IMR-90 (cell line): ENCODE results near the gene FBXW4. TPM values are rescaled to one million over a fixed set of nuclear protein-coding genes. Genes with fewer than 3 reads are reported as not detected.
A peak's percentile ranks its signal among the peaks of the same experiment; 100 is the strongest.

ENCODE experiments used
- ATAC-seq: fragments of 200-7000 bp; cut with Tn5 transposase; 2 replicates; pipeline ENCODE4 v1.9.1; 2020; ENCODE audit warnings: low read depth, mild to moderate bottlenecking, moderate library complexity
- BruUV-seq: library from RNA; stranded (reverse); fragments of 400-500 nt; replicated peaks from 2 replicates; lab custom pipeline; 2021; lab: Mats Ljungman, UMichigan
- CTCF ChIA-PET: fragments of 300-600 bp; formaldehyde crosslinking; extraction: SDS; loops from one replicate; lab custom pipeline; 2021; ENCODE audit warnings: antibody characterized with exemption; lab: Yijun Ruan, JAX
- POLR2A ChIA-PET: fragments of 300-600 bp; sonication (Branson Sonifier 250); formaldehyde crosslinking; loops from one replicate; lab custom pipeline; 2022; ENCODE audit warnings: antibody characterized with exemption; ENCODE audit not compliant: unreplicated experiment; lab: Charles Lee
- DNase-seq: peaks from one replicate; pipeline ENCODE4 v3.0.0; 2013
- H2AFZ ChIP-seq: replicated peaks from 2 replicates; pipeline ENCODE3; 2013; ENCODE audit warnings: low read length, mild to moderate bottlenecking; ENCODE audit not compliant: poor library complexity
- H2AK5ac ChIP-seq: 2 replicates; pipeline ENCODE4 v1.6.1; 2013; ENCODE audit warnings: low read depth, low read length, inconsistent platforms
- H2AK9ac ChIP-seq: replicated peaks from 2 replicates; pipeline ENCODE3; 2013; ENCODE audit warnings: mild to moderate bottlenecking, low read depth, low read length, moderate library complexity; ENCODE audit not compliant: poor library complexity
- H2BK120ac ChIP-seq: 2 replicates; pipeline ENCODE4 v1.6.1; 2013; ENCODE audit warnings: low read depth, low read length, inconsistent platforms
- H2BK15ac ChIP-seq: 3 replicates; pipeline ENCODE4 v1.6.1; 2013; ENCODE audit warnings: low read depth, low read length, inconsistent platforms
- H2BK20ac ChIP-seq: 2 replicates; pipeline ENCODE4 v1.6.1; 2013; ENCODE audit warnings: low read depth, mild to moderate bottlenecking, inconsistent platforms, low read length, moderate library complexity
- H2BK5ac ChIP-seq: 2 replicates; pipeline ENCODE4 v1.6.1; 2013; ENCODE audit warnings: mild to moderate bottlenecking, low read depth, low read length, inconsistent platforms; ENCODE audit not compliant: poor library complexity, severe bottlenecking
- H3K14ac ChIP-seq: replicated peaks from 2 replicates; pipeline ENCODE4 v1.6.1; 2013; ENCODE audit warnings: low read depth, low read length, inconsistent platforms
- H3K18ac ChIP-seq: 2 replicates; pipeline ENCODE4 v1.6.1; 2013; ENCODE audit warnings: low read depth, low read length, control low read depth
- H3K23ac ChIP-seq: 2 replicates; pipeline ENCODE4 v1.6.1; 2013; ENCODE audit warnings: low read depth, low read length, inconsistent platforms
- H3K27ac ChIP-seq: 2 replicates; pipeline ENCODE4 v1.5.1; 2013; ENCODE audit warnings: mild to moderate bottlenecking, control low read depth, low read length; ENCODE audit not compliant: insufficient read depth
- H3K27me3 ChIP-seq: 2 replicates; pipeline ENCODE4 v1.6.1; 2013; ENCODE audit warnings: low read length; ENCODE audit not compliant: control insufficient read depth, insufficient read depth
- H3K36me3 ChIP-seq: 2 replicates; pipeline ENCODE4 v1.6.1; 2013; ENCODE audit warnings: low read length, mixed read lengths; ENCODE audit not compliant: control insufficient read depth, insufficient read depth
- H3K4ac ChIP-seq: 2 replicates; pipeline ENCODE4 v1.6.1; 2013; ENCODE audit warnings: low read depth, low read length, inconsistent platforms
- H3K4me1 ChIP-seq: 2 replicates; pipeline ENCODE4 v1.6.1; 2013; ENCODE audit warnings: low read length, mixed read lengths; ENCODE audit not compliant: control insufficient read depth, insufficient read depth
- H3K4me2 ChIP-seq: 2 replicates; pipeline ENCODE4 v1.6.1; 2013; ENCODE audit warnings: low read depth, mild to moderate bottlenecking, control low read depth, low read length, moderate library complexity
- H3K4me3 ChIP-seq: 2 replicates; pipeline ENCODE4 v1.5.1; 2013; ENCODE audit warnings: low read depth, mild to moderate bottlenecking, control low read depth, low read length, moderate library complexity; ENCODE audit not compliant: insufficient read depth
- H3K56ac ChIP-seq: 2 replicates; pipeline ENCODE4 v1.6.1; 2013; ENCODE audit warnings: low read length, inconsistent platforms; ENCODE audit not compliant: insufficient read depth; ENCODE audit errors: extremely low read depth
- H3K79me1 ChIP-seq, 2 experiments: 2 replicates each; pipeline ENCODE4 v1.6.1; 2013; ENCODE audit warnings: low read length in 2 of 2, inconsistent platforms in 1 of 2, low read depth in 1 of 2
- H3K9ac ChIP-seq: 2 replicates; pipeline ENCODE4 v1.6.1; 2013; ENCODE audit warnings: low read depth, low read length, control low read depth
- H3K9me1 ChIP-seq: 2 replicates; pipeline ENCODE4 v1.6.1; 2013; ENCODE audit warnings: low read length, inconsistent platforms; ENCODE audit not compliant: insufficient read depth
- H3K9me3 ChIP-seq: 2 replicates; pipeline ENCODE4 v1.6.1; 2013; ENCODE audit warnings: low read length; ENCODE audit not compliant: control insufficient read depth, insufficient read depth
- H4K20me1 ChIP-seq: 2 replicates; pipeline ENCODE4 v1.6.1; 2013; ENCODE audit warnings: low read length, inconsistent platforms; ENCODE audit not compliant: insufficient read depth
- H4K5ac ChIP-seq: 2 replicates; pipeline ENCODE4 v1.6.1; 2013; ENCODE audit warnings: mild to moderate bottlenecking, low read depth, low read length, control low read depth
- H4K8ac ChIP-seq, 2 experiments: 2 replicates each; pipeline ENCODE4 v1.6.1; 2013; ENCODE audit warnings: low read depth in 2 of 2, low read length in 2 of 2, control low read depth in 1 of 2, inconsistent platforms in 1 of 2
- H4K91ac ChIP-seq: 2 replicates; pipeline ENCODE4 v1.6.1; 2013; ENCODE audit warnings: low read depth, low read length, inconsistent platforms; ENCODE audit not compliant: insufficient read depth
- BHLHE40 ChIP-seq: fragments of 150-350 bp; IDR thresholded peaks from 2 replicates; pipeline ENCODE4 v1.6.1; 2016; ENCODE audit warnings: mild to moderate bottlenecking, low read depth, low read length
- CEBPB ChIP-seq: IDR thresholded peaks from 2 replicates; pipeline ENCODE4 v1.6.1; 2012; ENCODE audit warnings: low read depth, low read length, improper control_type of control experiment
- CHD1 ChIP-seq: IDR thresholded peaks from 2 replicates; pipeline ENCODE4 v1.6.1; 2012; ENCODE audit warnings: low read depth, low read length, improper control_type of control experiment
- CTCF ChIP-seq: conservative IDR thresholded peaks from 2 replicates; pipeline ENCODE4 v1.5.1; 2012; ENCODE audit warnings: mild to moderate bottlenecking, low read depth, low read length, improper control_type of control experiment
- ELK1 ChIP-seq: fragments of 150-350 bp; IDR thresholded peaks from 2 replicates; pipeline ENCODE4 v1.6.1; 2016; ENCODE audit warnings: low read depth, mild to moderate bottlenecking, low read length, moderate library complexity, borderline replicate concordance
- FOS ChIP-seq: fragments of 150-350 bp; IDR thresholded peaks from 2 replicates; pipeline ENCODE4 v1.6.1; 2016; ENCODE audit warnings: low read depth, low read length
- MAFK ChIP-seq: IDR thresholded peaks from 2 replicates; pipeline ENCODE4 v1.6.1; 2012; ENCODE audit warnings: low read depth, low read length, improper control_type of control experiment
- MAZ ChIP-seq: IDR thresholded peaks from 2 replicates; pipeline ENCODE4 v1.6.1; 2012; ENCODE audit warnings: low read depth, mild to moderate bottlenecking, low read length, improper control_type of control experiment, moderate library complexity, borderline replicate concordance
- MXI1 ChIP-seq: IDR thresholded peaks from 2 replicates; pipeline ENCODE4 v1.6.1; 2012; ENCODE audit warnings: low read depth, mild to moderate bottlenecking, low read length, moderate library complexity, borderline replicate concordance
- NFE2L2 ChIP-seq: fragments of 150-350 bp; IDR thresholded peaks from 2 replicates; pipeline ENCODE4 v1.6.1; 2016; ENCODE audit warnings: low read depth, mild to moderate bottlenecking, low read length
- POLR2A ChIP-seq: IDR thresholded peaks from 2 replicates; pipeline ENCODE4 v1.6.1; 2012; ENCODE audit warnings: mild to moderate bottlenecking, low read depth, low read length
- RAD21 ChIP-seq: IDR thresholded peaks from 2 replicates; pipeline ENCODE4 v1.6.1; 2012; ENCODE audit warnings: low read length, improper control_type of control experiment
- RCOR1 ChIP-seq: IDR thresholded peaks from 2 replicates; pipeline ENCODE4 v1.6.1; 2012; ENCODE audit warnings: mild to moderate bottlenecking, low read length, improper control_type of control experiment; ENCODE audit not compliant: insufficient replicate concordance
- RFX5 ChIP-seq: IDR thresholded peaks from 2 replicates; pipeline ENCODE4 v1.8.0; 2012; ENCODE audit warnings: low read depth, mild to moderate bottlenecking, low read length, moderate library complexity
- WGBS, 2 experiments: methylation state at CpG; one replicate each; pipeline versions ENCODE4 v1.1.5 to v1.1.7; 2013; ENCODE audit warnings: missing lambda C conversion rate in 2 of 2; ENCODE audit not compliant: insufficient read length in 1 of 2; ENCODE audit errors: extremely low coverage in 2 of 2; 5-methylcytosine and 5-hydroxymethylcytosine counted together
- dilution Hi-C: fragments of 300-500 bp; cut with HindIII; formaldehyde crosslinking; loops from one replicate; pipeline ENCODE4 v1.14.3; 2018; ENCODE audit warnings: low sequenced_read_pairs; ENCODE audit not compliant: unreplicated experiment
- in situ Hi-C: fragments of 300-500 bp; cut with MboI; formaldehyde crosslinking; loops from 3 replicates; pipeline ENCODE4 v1.14.3; 2019; ENCODE audit warnings: low sequenced_read_pairs, inconsistent platforms, mixed read lengths
- intact Hi-C: fragments of 100-400 bp; cut with micrococcal nuclease; formaldehyde crosslinking; loops from 2 replicates; pipeline ENCODE4 v1.10.0; 2022
- polyA plus RNA-seq, 3 experiments: library from polyadenylated mRNA; depleted of rRNA; stranded (reverse); fragments of >200 nt; gene quantifications; 2 replicates each; pipeline ENCODE4 v1.2.3, GENCODE V29; 2012; ENCODE audit warnings: low replicate concordance in 1 of 3
- total RNA-seq: library from RNA; depleted of rRNA; stranded (reverse); fragments of >200 nt; gene quantifications from 2 replicates; pipeline ENCODE4 v1.2.3, GENCODE V29; 2012
- TF ChIP-seq, protein P1 (sequence below): fragments of 150-350 bp; IDR thresholded peaks from 2 replicates; pipeline ENCODE4 v1.6.1; 2017; ENCODE audit warnings: mild to moderate bottlenecking, antibody characterized with exemption, low read length, low read depth

Gene FBXW4
- total and polyA plus RNA-seq, 2 of the 4 experiments (the other 2 are of a cell fraction): 19.3 to 26.7 TPM

- Histone ChIP-seq H3K27ac (no peak overlapping the region), H3K4me1 (peaks cover 6% of the 10 kb centered on the region), H4K8ac (no peak overlapping the region; a peak in 1 of 4 replicates), H3K4ac (no peak overlapping the region), H4K5ac (no peak overlapping the region), H3K23ac (no peak overlapping the region), H3K36me3 (no peaks in the 10 kb centered on the region), H2BK120ac (no peak overlapping the region), H3K9me1 (no peaks in the 10 kb centered on the region; the same call in 1 of the 2 replicates), H3K79me1 (no peaks in the 10 kb centered on the region), H3K4me2 (no peak overlapping the region), H2BK15ac (no peak overlapping the region), H2AFZ (peak overlapping the region; percentile 97), H4K91ac (no peak overlapping the region), H2AK9ac (peak overlapping the region; percentile 87), H3K27me3 (peaks cover 32% of the 10 kb centered on the region), H3K9ac (no peak overlapping the region), H4K20me1 (no peaks in the 10 kb centered on the region), H3K56ac (no peak overlapping the region), H3K18ac (no peak overlapping the region), H2BK20ac (no peak overlapping the region), H3K9me3 (peaks cover 7% of the 10 kb centered on the region), H2BK5ac (no peak overlapping the region), H3K14ac (no peak overlapping the region), H2AK5ac (no peak overlapping the region; the same call in 1 of the 2 replicates), H3K4me3 (no peak overlapping the region)
- ChIA-PET CTCF (interaction anchor here (0.6 to 2.5 kb wide), 4 partner anchors 104 to 358 kb away, joined by 3 to 16 read pairs (median 4); no protein-coding TSS in a partner anchor), POLR2A (no interaction called here)
- dilution Hi-C loops: no loop called here
- intact Hi-C loops: loop anchor here (2.0 kb wide), 1 partner anchor 271 kb away; no protein-coding TSS in a partner anchor
- WGBS, 2 experiments: no CpG with 5 or more reads among the region's 8 CpGs
- in situ Hi-C loops: loop anchor here (5.0 kb wide), 1 partner anchor 359 kb away; no protein-coding TSS in a partner anchor
- DNase-seq (no peak), ATAC-seq (no peak)
- no TSS peak for BruUV-seq
- TF ChIP-seq MXI1: no peak
- no peak for TF ChIP-seq CEBPB
- TF ChIP-seq BHLHE40: no peak
- no peak for TF ChIP-seq RCOR1
- TF ChIP-seq CTCF: no peak
- no peak for TF ChIP-seq RFX5
- TF ChIP-seq, protein P1, sequence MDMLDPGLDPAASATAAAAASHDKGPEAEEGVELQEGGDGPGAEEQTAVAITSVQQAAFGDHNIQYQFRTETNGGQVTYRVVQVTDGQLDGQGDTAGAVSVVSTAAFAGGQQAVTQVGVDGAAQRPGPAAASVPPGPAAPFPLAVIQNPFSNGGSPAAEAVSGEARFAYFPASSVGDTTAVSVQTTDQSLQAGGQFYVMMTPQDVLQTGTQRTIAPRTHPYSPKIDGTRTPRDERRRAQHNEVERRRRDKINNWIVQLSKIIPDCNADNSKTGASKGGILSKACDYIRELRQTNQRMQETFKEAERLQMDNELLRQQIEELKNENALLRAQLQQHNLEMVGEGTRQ: no peak
- no peak for TF ChIP-seq CHD1
- TF ChIP-seq MAFK: no peak
- TF ChIP-seq POLR2A: no peak
- TF ChIP-seq NFE2L2: no peak
- no peak for TF ChIP-seq MAZ
- no peak for TF ChIP-seq ELK1
- no peak for TF ChIP-seq RAD21
- no peak for TF ChIP-seq FOS
Measured at GRCh38 chr10:101571271-101571925, 123.6 kb downstream of the FBXW4 start.
